Measurements from ENCODE around the gene HNRNPA3.

- TF ChIP-seq ETV6 (CRISPR knock-in tag; IDR thresholded peaks at IDR 0.05) (no peak), STAT6 (CRISPR knock-in tag; conservative IDR thresholded peaks at IDR 0.05; ENCODE audit: low read depth) (no peak), E2F5 (CRISPR knock-in tag; IDR thresholded peaks at IDR 0.05) (no peak), CTCF (IDR thresholded peaks at IDR 0.05) (no peak)
Measured at GRCh38 chr2:177174486-177174885, 38.1 kb upstream of the HNRNPA3 start.

All from WTC11 (cell line).